GM21360 (cell line): ENCODE data around the gene FAM9C.
A peak's percentile ranks its signal among the peaks of the same experiment; 100 is the strongest.
"Not testable (repeated sequence)": the region's sequence is repeated elsewhere in the genome, so short reads cannot be mapped to it uniquely, and the experiment has no call there.

Source experiments
- ATAC-seq: cut with Tn5 transposase; IDR thresholded peaks from one replicate; pipeline ENCODE4 v1.9.1; 2021; ENCODE audit warnings: mild to moderate bottlenecking, moderate library complexity; ENCODE audit not compliant: unreplicated experiment

FAM9C gene

GRCh38 chrX:13076176-13076961 is 31.9 kb upstream of the FAM9C start:
- ATAC-seq: peak; percentile 53

GRCh38 chrX:13074297-13075262 is 30.2 kb upstream of the FAM9C start:
- ATAC-seq: peak; percentile 77

GRCh38 chrX:13069771-13070416 is 25.5 kb upstream of the FAM9C start:
- no peak for ATAC-seq

GRCh38 chrX:13068651-13069050 is 24.2 kb upstream of the FAM9C start:
- no peak for ATAC-seq

DNA sequence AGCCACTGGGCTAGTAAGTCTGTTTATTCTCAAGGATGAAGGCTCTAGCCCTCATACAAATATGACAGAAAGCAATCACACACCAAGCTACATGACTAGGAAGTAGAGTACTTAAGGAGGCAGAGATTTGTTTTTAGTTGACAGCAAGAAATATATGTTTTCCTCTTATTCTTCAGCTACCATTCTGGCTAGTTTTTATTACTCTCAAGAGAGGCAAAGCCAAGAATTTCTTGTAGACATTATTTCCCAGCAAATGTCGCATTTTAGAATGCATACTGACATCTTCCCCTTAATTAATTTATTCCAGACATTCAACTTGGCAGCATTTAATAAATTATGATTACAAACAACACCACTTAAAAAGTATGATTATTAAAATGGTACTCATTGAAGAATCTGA is 23.4 kb upstream of the FAM9C start:
- no peak for ATAC-seq

GRCh38 chrX:13066391-13066790 is 22.0 kb upstream of the FAM9C start:
- no peak for ATAC-seq

DNA sequence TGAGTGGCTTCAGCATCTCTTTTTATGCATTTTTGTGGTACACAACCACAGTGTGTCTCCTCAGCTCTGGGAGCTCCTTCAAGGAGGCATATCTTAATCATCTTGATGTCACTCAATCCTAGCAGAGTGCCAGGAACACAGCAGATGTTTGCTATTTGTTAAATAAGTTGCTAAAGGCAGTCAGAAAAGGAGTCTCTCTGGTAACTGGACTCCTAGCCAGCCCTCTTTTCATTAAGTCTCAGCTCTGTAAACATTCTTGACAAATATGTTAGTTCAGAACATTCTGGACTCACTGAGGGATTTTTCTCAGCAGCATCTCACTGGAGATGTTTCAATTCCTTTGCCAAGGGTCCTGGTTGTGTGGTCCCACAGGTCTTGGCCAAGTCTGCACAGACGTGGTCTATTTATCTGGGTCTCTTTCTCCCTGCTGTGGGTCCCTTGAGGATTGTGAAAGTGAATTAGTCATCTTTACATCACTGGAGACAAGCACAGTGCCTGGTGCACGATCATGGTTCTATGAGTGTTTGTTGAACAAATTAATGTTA is 20.3 kb upstream of the FAM9C start:
- no peak for ATAC-seq

DNA sequence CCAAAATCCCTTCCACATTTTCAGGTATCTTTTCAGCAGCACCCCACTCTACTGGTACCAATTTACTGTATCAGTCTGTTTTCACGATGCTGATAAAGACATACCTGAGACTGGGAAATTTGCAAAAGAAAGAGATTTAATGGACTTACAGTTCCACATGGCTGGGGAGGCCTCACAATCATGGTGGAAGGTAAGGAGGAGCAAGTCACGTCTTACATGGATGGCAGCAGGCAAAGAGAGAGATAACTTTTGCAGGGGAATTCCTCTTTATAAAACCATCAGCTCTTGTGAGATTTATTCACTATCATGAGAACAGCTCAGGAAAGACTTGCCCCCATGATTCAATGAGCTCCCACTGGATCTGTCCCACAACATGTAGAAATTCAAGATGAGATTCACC is 18.7 kb upstream of the FAM9C start:
- not testable (repeated sequence) for ATAC-seq

DNA sequence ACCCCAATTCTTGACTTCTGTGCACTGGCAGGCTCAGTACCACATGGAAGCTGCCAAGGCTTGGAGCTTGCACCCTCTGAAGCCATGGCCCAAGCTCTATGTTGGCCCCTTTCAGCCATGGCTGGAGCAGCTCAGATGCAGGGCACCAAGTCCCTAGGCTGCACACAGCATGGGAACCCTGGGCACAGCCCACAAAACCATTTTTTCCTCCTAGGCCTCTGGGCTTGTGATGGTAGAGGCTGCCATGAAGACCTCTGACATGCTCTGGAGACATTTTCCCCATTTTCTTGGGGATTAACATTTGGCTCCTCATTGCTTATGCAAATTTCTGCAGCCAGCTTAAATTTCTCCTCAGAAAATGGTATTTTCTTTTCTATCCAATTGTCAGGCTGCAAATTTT is 17.9 kb upstream of the FAM9C start:
- ATAC-seq: not testable (repeated sequence)

DNA sequence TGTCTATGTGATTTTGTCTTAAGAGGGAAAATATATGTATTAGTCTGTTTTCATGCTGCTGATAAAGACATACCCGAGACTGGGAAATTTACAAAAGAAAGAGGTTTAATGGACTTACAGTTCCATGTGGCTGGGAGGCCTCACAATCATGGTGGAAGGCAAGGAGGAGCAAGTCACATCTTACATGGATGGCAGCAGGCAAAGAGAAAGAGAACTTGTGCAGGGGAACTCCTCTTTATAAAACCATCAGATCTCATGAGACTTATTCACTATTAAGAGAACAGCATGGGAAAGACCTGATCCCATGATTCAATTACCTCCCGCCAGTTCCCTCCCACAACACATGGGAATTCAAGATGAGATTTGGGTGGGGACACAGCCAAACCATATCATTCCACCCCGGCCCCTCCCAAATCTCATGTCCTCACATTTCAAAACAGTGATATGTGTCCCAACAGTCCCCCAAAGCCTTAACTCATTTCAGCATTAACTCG is 16.8 kb upstream of the FAM9C start:
- ATAC-seq: not testable (repeated sequence)

- no peak for ATAC-seq
These were observed 15.4 kb upstream of the FAM9C start for GRCh38 chrX:13059637-13060499.

DNA sequence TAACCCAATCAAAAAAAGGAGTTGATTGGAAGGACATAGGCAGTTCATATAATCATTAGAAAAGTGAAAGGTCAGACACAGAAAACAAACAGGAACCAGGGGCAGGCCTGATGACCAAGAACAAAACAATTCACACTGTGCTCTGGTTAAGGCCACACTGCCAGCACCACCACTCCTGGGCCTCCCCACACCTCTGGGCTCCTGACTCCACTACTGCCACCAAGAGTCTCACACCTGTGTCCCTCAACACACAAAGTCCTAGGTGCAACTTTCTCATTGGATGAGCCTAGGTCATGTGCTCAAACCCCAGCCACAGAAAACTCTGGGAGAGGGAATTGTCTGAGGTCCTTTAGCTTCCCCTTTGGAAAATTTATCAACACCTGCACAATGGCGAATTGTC is 11.1 kb upstream of the FAM9C start:
- no peak for ATAC-seq

DNA sequence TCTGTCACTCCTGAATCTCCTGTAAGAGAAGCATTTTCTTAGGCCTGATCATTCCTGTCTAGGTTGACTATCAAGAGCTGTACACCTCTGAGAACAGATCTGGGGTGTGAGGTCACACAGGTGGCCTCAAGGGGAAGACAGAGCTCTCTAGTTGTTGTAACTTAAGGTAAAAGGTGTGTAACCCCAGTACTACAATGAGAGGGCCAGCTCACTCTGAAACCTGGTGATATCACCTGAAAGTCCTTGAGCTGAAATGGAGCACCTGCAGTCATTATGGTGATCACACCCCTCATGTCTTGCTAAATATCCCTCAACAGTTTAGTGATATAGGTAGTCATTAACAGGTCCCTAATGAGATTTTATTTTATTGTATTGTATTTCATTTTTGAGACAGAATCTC is 8.8 kb upstream of the FAM9C start:
- no peak for ATAC-seq

- ATAC-seq: peak; percentile 81
These were observed 7.2 kb upstream of the FAM9C start for GRCh38 chrX:13051529-13052172.

GRCh38 chrX:13051167-13051528 is 6.7 kb upstream of the FAM9C start:
- no peak for ATAC-seq

GRCh38 chrX:13050151-13050550 is 5.7 kb upstream of the FAM9C start:
- no peak for ATAC-seq

DNA sequence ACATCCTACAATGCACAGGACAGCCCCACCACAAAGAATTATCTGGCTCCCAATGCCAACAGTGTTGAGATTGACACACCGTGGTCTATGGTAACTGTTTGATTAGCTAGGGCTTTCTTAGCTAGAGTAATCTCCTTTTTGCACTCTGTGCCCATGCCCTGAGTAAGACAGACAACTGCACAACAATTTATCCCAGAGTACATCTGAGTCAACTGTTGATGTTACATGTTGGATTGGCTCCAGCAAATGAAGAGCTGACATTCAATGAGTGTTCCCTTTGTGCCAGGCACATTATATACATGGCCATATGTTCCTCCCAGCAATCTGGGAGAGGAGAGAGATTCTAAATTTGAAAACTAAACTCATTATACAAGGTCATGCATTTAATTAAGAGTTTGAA is 3.9 kb upstream of the FAM9C start:
- no peak for ATAC-seq

- no peak for ATAC-seq
These were observed 3.3 kb upstream of the FAM9C start for GRCh38 chrX:13047759-13048158.

- ATAC-seq: no peak
These were observed 1.9 kb upstream of the FAM9C start for GRCh38 chrX:13046141-13046855.
